ENCODE measurements around the gene ZSCAN22.
"Not testable (repeated sequence)": the region's sequence is repeated elsewhere in the genome, so short reads cannot be mapped to it uniquely, and the experiment has no call there.

ZSCAN22 gene

GRCh38 chr19:58304748-58305064, 22.1 kb upstream of the ZSCAN22 start:
- Histone ChIP-seq H3K4me3 (peak overlapping the region; percentile 84), H3K9me3 (no peaks in the 10 kb centered on the region; the same call in 1 of the 2 replicates), H3K36me3 (replicated peaks) (peaks cover 49% of the 10 kb centered on the region), H3K4me1 (0 out of 2 replicates have a peak, but pooled peaks cover 4% of the 10 kb centered on the region), H3K27me3 (ENCODE audit: low read depth) (no peaks in the 10 kb centered on the region)
- no peak for DNase-seq (ENCODE audit: low spot score in 2 of 2)
- in situ Hi-C loops (cut with MboI; ENCODE audit: low sequenced_read_pairs) = no loop called here

GRCh38 chr19:58305065-58305931, 21.5 kb upstream of the ZSCAN22 start, which contains the start of gene ERVK3-1:
TSS of gene ERVK3-1 (plus strand) at chr19:58305377. CDS start at chr19:58312169, 6,792 bp downstream.
- in situ Hi-C loops (cut with MboI; ENCODE audit: low sequenced_read_pairs) = no loop called here
- no peaks in the 10 kb centered on the region; the same call in 1 of the 2 replicates for H3K9me3 ChIP-seq
- H3K4me1 ChIP-seq = 0 out of 2 replicates have a peak, but pooled peaks cover 4% of the 10 kb centered on the region
- peak within 1 kb of the TSS; percentile 84 for H3K4me3 ChIP-seq
- DNase-seq (ENCODE audit: low spot score in 2 of 2) = peak; percentile 95 to 96
- peaks cover 43% of the 10 kb centered on the region for H3K36me3 ChIP-seq (replicated peaks)
- no peaks in the 10 kb centered on the region for H3K27me3 ChIP-seq (ENCODE audit: low read depth)

- in situ Hi-C loops (cut with MboI; ENCODE audit: low sequenced_read_pairs) = no loop called here
- H3K36me3 ChIP-seq (replicated peaks) = peaks cover 42% of the 10 kb centered on the region
- 0 out of 2 replicates have a peak, but pooled peaks cover 4% of the 10 kb centered on the region for H3K4me1 ChIP-seq
- H3K9me3 ChIP-seq = no peaks in the 10 kb centered on the region; the same call in 1 of the 2 replicates
- peak overlapping the region; percentile 84 for H3K4me3 ChIP-seq
- DNase-seq (ENCODE audit: low spot score in 2 of 2) = no peak
- H3K27me3 ChIP-seq (ENCODE audit: low read depth) = no peaks in the 10 kb centered on the region
Observed at GRCh38 chr19:58305932-58306323, 20.9 kb upstream of the ZSCAN22 start.

GRCh38 chr19:58307736-58308135, 19.1 kb upstream of the ZSCAN22 start:
- Histone ChIP-seq H3K36me3 (replicated peaks) (peaks cover 53% of the 10 kb centered on the region), H3K27me3 (ENCODE audit: low read depth) (no peaks in the 10 kb centered on the region), H3K9me3 (no peaks in the 10 kb centered on the region; the same call in 1 of the 2 replicates), H3K4me3 (no peak overlapping the region), H3K4me1 (0 out of 2 replicates have a peak, but pooled peaks cover 4% of the 10 kb centered on the region)
- no peak for DNase-seq (ENCODE audit: low spot score in 2 of 2)
- in situ Hi-C loops (cut with MboI; ENCODE audit: low sequenced_read_pairs) = no loop called here

- H3K36me3 ChIP-seq (replicated peaks) = peaks cover 70% of the 10 kb centered on the region
- H3K9me3 ChIP-seq; H3K27me3 ChIP-seq (ENCODE audit: low read depth); H3K4me3 ChIP-seq; in situ Hi-C loops (cut with MboI; ENCODE audit: low sequenced_read_pairs); H3K4me1 ChIP-seq: not testable (repeated sequence)
- peak in 1 of 2 experiments; percentile 33 for DNase-seq (ENCODE audit: low spot score in 2 of 2)
Observed at GRCh38 chr19:58310685-58311084, 16.1 kb upstream of the ZSCAN22 start.

GRCh38 chr19:58311345-58311865, 15.4 kb upstream of the ZSCAN22 start:
- no peak for DNase-seq (ENCODE audit: low spot score in 2 of 2)
- Histone ChIP-seq H3K4me3 (no peak overlapping the region), H3K4me1 (no peaks in the 10 kb centered on the region), H3K9me3 (no peaks in the 10 kb centered on the region), H3K27me3 (ENCODE audit: low read depth) (no peaks in the 10 kb centered on the region), H3K36me3 (replicated peaks) (peaks cover 73% of the 10 kb centered on the region)
- in situ Hi-C loops (cut with MboI; ENCODE audit: low sequenced_read_pairs) = no loop called here

GRCh38 chr19:58315580-58315979, 11.2 kb upstream of the ZSCAN22 start:
- no peaks in the 10 kb centered on the region for H3K9me3 ChIP-seq
- no peak overlapping the region for H3K4me3 ChIP-seq
- in situ Hi-C loops (cut with MboI; ENCODE audit: low sequenced_read_pairs) = no loop called here
- no peaks in the 10 kb centered on the region for H3K27me3 ChIP-seq (ENCODE audit: low read depth)
- no peaks in the 10 kb centered on the region for H3K4me1 ChIP-seq
- H3K36me3 ChIP-seq (replicated peaks) = peaks cover 44% of the 10 kb centered on the region
- DNase-seq (ENCODE audit: low spot score in 2 of 2) = no peak

GRCh38 chr19:58317476-58318072, 9.2 kb upstream of the ZSCAN22 start:
- no peaks in the 10 kb centered on the region for H3K27me3 ChIP-seq (ENCODE audit: low read depth)
- no peaks in the 10 kb centered on the region for H3K9me3 ChIP-seq
- H3K4me1 ChIP-seq = no peaks in the 10 kb centered on the region
- in situ Hi-C loops (cut with MboI; ENCODE audit: low sequenced_read_pairs) = no loop called here
- peaks cover 28% of the 10 kb centered on the region for H3K36me3 ChIP-seq (replicated peaks)
- peak in 1 of 2 experiments; percentile 55 for DNase-seq (ENCODE audit: low spot score in 2 of 2)
- H3K4me3 ChIP-seq = no peak overlapping the region

- no peaks in the 10 kb centered on the region for H3K27me3 ChIP-seq (ENCODE audit: low read depth)
- DNase-seq (ENCODE audit: low spot score in 2 of 2) = no peak
- no peaks in the 10 kb centered on the region for H3K9me3 ChIP-seq
- peaks cover 21% of the 10 kb centered on the region for H3K36me3 ChIP-seq (replicated peaks)
- no peak overlapping the region for H3K4me3 ChIP-seq
- in situ Hi-C loops (cut with MboI; ENCODE audit: low sequenced_read_pairs) = no loop called here
- no peaks in the 10 kb centered on the region for H3K4me1 ChIP-seq
Observed at GRCh38 chr19:58318297-58318696, 8.5 kb upstream of the ZSCAN22 start.

- Histone ChIP-seq H3K4me1 (no peaks in the 10 kb centered on the region), H3K9me3 (no peaks in the 10 kb centered on the region), H3K4me3 (no peak overlapping the region), H3K27me3 (ENCODE audit: low read depth) (no peaks in the 10 kb centered on the region), H3K36me3 (replicated peaks) (peaks cover 11% of the 10 kb centered on the region; the same call in 1 of the 2 replicates)
- no peak for DNase-seq (ENCODE audit: low spot score in 2 of 2)
- in situ Hi-C loops (cut with MboI; ENCODE audit: low sequenced_read_pairs) = no loop called here
Observed at GRCh38 chr19:58319241-58319640, 7.6 kb upstream of the ZSCAN22 start.

- Histone ChIP-seq H3K27me3 (ENCODE audit: low read depth) (no peaks in the 10 kb centered on the region), H3K9me3 (no peaks in the 10 kb centered on the region), H3K4me3 (peak overlapping the region; percentile 99), H3K4me1 (peaks cover 13% of the 10 kb centered on the region), H3K36me3 (replicated peaks) (no peaks in the 10 kb centered on the region; the same call in none of the 2 replicates)
- DNase-seq (ENCODE audit: low spot score in 2 of 2) = no peak
- in situ Hi-C loops (cut with MboI; ENCODE audit: low sequenced_read_pairs) = no loop called here
Observed at GRCh38 chr19:58325311-58326022, 1.3 kb upstream of the ZSCAN22 start.

- no peaks in the 10 kb centered on the region for H3K9me3 ChIP-seq
- peaks cover 13% of the 10 kb centered on the region for H3K4me1 ChIP-seq
- H3K4me3 ChIP-seq = peak overlapping the region; percentile 99
- in situ Hi-C loops (cut with MboI; ENCODE audit: low sequenced_read_pairs) = no loop called here
- H3K36me3 ChIP-seq (replicated peaks) = no peaks in the 10 kb centered on the region; the same call in none of the 2 replicates
- no peaks in the 10 kb centered on the region for H3K27me3 ChIP-seq (ENCODE audit: low read depth)
- no peak for DNase-seq (ENCODE audit: low spot score in 2 of 2)
Observed at GRCh38 chr19:58326501-58326913, 287 bp upstream of the ZSCAN22 start.

- H3K4me3 ChIP-seq = no peak overlapping the region
- peaks cover 13% of the 10 kb centered on the region for H3K4me1 ChIP-seq
- peak; percentile 20 to 54 for DNase-seq (ENCODE audit: low spot score in 2 of 2)
- in situ Hi-C loops (cut with MboI; ENCODE audit: low sequenced_read_pairs) = no loop called here
- H3K36me3 ChIP-seq (replicated peaks) = no peaks in the 10 kb centered on the region; the same call in none of the 2 replicates
- H3K27me3 ChIP-seq (ENCODE audit: low read depth) = no peaks in the 10 kb centered on the region
- H3K9me3 ChIP-seq = no peaks in the 10 kb centered on the region
Observed at GRCh38 chr19:58328999-58329398, 2.2 kb downstream of the ZSCAN22 start.
